SHP77 (cell line): Measurements from ENCODE around the gene UBE2H.

Experiments
- DNase-seq, 2 experiments: peaks; one replicate each; lab custom pipeline; 2025; lab: John Stamatoyannopoulos, UW

The UBE2H gene

DNA sequence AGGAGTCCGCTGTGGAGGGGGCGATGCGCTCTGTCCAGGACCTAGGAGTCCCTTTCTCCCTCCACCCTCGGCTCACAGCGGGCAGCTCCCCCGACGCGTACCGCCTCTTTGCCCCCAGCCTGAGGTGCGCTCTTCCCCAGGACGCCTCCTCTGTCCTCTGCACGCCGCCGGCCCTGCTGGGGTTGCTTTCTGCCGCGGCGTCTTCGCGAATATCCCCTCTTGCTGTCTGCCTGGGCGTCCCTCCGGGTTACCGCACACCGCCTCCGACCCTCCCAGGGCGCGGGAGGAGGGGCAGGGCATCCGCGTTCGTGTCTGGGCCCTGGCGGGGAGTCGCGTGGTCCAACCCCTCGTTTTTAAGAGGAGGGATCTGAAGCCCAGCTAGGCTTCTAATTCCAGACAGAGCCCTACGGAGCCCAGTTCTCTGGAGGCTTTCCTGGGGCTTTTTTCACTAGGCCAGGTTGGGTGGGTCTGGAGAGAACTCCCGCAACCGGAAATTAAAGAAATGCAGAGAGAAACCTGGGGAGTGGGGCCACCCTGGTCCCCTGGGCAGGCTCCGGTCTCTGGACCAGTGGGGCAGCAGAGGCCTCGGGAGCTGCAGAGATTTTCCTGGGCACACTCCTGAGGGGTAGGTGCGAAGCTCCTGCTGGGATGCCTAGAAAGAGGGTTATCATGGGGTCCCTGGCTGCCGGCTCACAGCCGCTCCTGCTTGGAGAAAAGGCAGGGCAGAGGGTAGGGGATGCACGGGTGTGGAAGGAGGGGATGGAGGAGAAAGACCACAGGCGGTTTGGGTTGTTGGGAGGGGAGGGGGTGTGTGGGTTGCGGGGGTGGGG is 166.9 kb downstream of the UBE2H start:
- no peak for DNase-seq

DNA sequence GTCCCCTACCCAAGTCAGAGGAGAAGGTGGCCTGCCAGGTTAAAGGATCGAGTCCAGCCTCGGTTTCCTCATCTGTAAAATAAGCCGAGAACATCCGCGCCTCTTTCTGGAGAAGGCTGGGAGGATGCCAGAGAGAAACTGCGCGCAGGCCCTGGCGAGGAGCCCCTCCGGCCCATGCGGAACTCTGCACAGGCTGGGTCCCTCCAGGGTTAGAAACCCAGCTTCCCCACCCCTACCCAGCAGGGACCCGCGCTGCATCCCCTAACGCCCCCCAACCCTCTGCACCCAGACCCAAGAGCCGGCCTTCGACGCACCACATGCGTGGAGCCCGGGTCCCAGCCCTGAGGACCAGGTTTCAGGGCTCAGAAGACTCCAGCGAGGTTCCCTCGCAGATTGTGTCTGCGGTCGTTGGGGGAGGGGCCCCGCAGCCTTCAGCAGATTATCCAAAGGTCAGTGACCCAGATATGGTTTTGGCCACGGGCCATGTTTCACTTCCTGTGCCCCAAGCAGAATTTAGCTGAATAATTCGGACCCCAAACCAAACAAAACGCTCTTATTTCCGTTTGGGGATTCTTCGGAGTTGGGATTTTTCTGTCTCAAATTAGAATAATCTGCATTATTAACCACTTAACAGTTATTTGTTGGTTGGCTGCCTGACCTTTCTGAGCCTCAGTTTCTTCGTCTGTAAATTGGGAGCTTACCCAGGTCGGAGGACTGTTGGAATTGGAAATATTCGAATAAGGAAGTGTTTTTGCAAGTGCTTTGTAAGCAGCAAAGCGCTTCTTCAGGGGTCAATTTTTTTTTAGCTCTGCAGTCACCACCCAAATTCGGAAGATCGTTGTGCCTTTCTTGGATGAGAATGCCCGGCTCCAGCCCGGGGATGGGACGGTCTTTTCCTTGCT is 167.7 kb downstream of the UBE2H start:
- no peak for DNase-seq

DNA sequence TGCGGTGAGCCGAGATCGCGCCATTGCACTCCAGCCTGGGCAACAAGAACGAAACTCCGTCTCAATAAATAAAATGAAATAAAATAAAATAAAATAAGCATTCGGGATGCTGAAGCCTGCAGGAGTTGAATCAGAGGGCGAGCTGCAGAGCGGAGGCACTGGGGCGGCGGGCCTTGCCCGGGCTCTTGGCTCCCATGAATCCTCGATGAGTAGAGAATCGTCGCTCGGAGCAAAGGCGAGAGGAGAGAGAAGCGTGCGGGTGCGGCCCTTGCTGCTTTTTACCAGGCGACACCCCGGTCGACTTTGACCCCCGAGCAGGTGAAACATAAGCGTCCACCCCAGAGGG is 168.3 kb downstream of the UBE2H start:
- DNase-seq = no peak

DNA sequence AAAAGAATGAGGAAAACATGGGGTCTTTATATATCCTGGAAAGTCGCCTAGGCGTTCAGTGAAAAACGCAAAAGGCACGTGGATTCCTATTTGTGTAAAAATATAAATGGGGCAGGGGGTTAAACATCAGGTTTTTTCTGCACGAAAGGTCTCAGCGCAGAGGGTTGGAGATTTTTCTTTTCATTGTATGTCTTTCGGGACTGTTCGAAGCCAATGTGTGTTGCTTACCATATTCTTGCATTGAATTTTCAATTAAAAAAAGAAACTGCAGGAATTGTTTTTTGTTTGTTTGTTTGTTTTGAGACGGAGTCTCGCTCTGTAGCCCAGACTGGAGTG is 169.2 kb downstream of the UBE2H start:
- DNase-seq = no peak

DNA sequence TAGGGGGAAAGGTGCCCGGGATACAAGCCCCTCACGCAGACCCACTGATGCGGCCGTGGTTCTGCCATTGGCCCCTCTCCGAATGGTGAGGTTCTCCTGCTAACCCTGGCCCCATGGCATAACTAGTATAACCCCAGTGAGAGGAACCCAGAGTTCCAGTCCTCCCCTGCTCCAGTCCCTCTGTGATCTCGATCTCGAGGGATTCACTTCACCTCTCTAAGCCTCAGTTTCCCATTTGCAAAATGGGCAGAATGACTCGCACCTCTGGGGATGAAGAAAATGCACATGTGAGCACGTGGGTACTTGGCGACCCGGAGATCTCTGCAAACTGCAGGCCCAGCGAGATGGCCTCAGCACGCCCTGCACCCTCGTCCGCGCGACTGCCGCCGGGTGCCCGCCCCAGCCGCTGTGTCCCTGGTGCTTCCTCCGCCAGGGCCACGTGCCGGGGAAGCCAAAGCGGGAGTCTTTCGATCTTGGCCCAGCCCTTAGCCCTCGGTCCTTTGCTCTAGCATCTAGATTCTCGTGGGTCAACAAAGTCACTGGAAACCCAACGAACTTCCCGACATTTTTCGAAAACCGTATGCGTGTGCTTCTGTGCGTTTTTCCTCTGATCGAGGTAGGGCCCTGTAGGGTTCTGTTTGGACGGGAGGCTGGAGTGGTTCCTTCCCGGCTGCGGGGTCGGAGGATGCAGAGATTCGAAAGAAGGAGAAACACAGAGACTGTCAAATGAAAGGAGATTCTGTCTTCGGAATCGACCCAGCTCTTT is 169.8 kb downstream of the UBE2H start:
- no peak for DNase-seq

DNA sequence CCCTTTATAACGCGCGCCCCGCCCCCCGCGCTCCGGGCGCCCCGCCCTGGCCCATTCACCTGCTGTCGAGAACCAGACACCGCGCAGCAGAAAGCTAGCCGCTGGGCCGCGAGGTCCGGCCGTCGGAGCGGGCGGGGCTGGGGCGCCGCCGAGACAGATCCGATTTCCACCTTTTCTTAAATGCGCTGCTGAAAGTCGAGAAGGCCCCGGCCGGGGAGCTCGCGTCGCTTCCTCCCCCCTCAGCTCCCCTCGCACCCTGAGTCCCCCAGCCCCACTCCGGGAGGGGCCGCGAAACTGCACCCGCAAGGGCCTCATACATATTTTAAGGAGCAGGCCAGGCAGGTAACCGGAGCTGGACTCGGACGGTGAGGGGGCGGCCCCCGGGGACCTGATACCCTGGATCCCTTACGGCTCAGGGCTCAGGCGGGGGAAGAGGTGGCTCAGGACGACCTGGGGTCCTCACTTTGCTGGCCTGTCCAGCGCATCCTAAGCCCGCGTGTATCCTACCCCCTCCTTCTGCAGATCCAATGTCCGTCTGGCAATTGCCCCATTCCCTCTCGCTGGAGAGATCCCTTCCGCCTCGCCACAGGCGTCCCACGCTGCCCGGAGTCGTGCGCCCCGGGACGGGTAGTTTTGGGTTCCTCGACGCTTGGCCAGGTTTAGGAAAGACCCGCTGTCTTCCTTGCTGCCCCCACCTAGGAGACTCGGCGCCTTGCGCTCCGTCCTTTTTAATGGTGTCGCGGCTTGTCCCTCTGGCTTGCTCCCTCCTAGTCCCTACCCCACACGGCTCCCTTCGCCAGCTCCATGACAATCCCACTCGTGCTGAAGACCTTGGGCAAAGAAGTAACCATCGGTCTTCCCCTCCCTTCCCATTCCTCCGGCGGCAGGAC is 170.6 kb downstream of the UBE2H start:
- DNase-seq = no peak

DNA sequence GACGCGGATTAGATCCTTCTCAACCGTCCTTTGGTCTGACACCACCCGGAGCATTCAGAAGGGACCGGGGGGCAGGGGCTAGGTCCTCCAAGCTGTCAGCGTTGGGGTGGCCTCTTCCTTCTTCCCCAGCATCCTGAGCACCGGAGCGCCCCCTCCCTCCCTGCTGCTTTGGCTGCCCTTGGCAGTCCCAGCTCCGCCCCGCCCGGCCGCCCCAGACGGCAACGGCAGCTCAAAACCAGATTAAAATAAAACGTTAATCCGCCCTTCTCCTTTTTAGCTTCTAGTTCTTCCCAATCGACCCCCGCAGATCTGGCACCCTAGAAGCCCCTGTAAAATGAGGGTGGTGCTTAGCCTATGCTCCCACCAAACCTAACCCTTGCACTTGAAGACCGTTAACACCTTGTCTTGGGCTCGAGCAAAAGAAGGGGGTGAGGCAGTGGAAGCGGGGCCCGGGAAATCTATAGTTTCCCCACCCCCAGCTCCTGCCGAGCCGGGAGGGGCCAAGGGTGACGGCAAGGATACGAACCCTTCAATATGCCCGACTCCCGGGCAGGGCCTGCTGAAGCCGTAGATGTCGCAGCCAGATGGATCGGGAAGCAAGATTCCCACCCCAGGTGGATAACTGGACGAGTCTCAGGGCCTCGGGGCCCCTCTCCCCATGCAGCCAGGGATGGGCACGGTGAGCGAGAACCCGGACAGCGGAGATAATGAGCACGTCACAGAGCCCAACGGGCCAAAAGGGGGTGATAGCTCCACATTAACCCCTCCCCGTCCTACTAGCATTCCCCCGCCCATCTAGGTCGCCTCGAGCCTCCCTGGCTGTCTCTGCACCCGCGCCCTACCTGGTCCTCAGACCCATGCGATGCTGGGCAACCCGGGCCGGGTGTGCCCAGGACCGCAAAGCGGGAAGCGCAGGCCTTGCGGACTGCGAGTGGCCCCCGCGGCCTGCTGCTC is 171.5 kb downstream of the UBE2H start:
- DNase-seq = peak in 1 of 2 experiments; percentile 19
